HS-27A (cell line): ENCODE data around the gene KRTAP4-2.
"Not testable (repeated sequence)": the region's sequence is repeated elsewhere in the genome, so short reads cannot be mapped to it uniquely, and the experiment has no call there.

Experiments
- DNase-seq: peaks from one replicate; pipeline ENCODE4 v3.0.0-alpha.2; 2012; ENCODE audit warnings: low read depth, missing footprints

KRTAP4-2 gene

GRCh38 chr17:41177727-41178271 is at the start of gene KRTAP4-2:
Gene KRTAP4-2, minus strand, starts transcription at chr17:41178221. Its CDS starts 57 bp downstream, at chr17:41178164.
- DNase-seq = no peak

GRCh38 chr17:41226598-41227095 is 48.6 kb upstream of the KRTAP4-2 start, which contains the start of gene KRTAP9-2:
Gene KRTAP9-2, plus strand, starts transcription at chr17:41226648. Its CDS starts 7 bp downstream, at chr17:41226655.
- DNase-seq = not testable (repeated sequence)

- no peak for DNase-seq
These were observed 48.0 kb upstream of the KRTAP4-2 start for GRCh38 chr17:41226051-41226450.

- DNase-seq = no peak
These were observed 45.8 kb upstream of the KRTAP4-2 start for GRCh38 chr17:41223821-41224220.

GRCh38 chr17:41215681-41216080 is 37.7 kb upstream of the KRTAP4-2 start:
- no peak for DNase-seq

- no peak for DNase-seq
These were observed 34.6 kb upstream of the KRTAP4-2 start for GRCh38 chr17:41212524-41213169.

GRCh38 chr17:41211845-41212466 is 33.9 kb upstream of the KRTAP4-2 start:
- no peak for DNase-seq

- DNase-seq = no peak
These were observed 21.5 kb upstream of the KRTAP4-2 start for GRCh38 chr17:41199421-41200078.

GRCh38 chr17:41196068-41196467 is 18.0 kb upstream of the KRTAP4-2 start:
- no peak for DNase-seq

- DNase-seq = no peak
These were observed 12.3 kb upstream of the KRTAP4-2 start for GRCh38 chr17:41190328-41190727.

- not testable (repeated sequence) for DNase-seq
These were observed 11.9 kb upstream of the KRTAP4-2 start, which contains the start of gene KRTAP9-1 for GRCh38 chr17:41189837-41190318. Gene KRTAP9-1, plus strand, starts transcription at chr17:41189887. Its CDS starts 0 bp downstream, at chr17:41189887.

- DNase-seq = no peak
These were observed 8.9 kb upstream of the KRTAP4-2 start for GRCh38 chr17:41186872-41187271.

GRCh38 chr17:41185001-41185400 is 7.0 kb upstream of the KRTAP4-2 start:
- DNase-seq = no peak

GRCh38 chr17:41184480-41184961 is 6.5 kb upstream of the KRTAP4-2 start, which contains the start of gene KRTAP4-1:
Gene KRTAP4-1, minus strand, starts transcription at chr17:41184911. Its CDS starts 57 bp downstream, at chr17:41184854.
- DNase-seq = no peak

- no peak for DNase-seq
These were observed 1.0 kb upstream of the KRTAP4-2 start for GRCh38 chr17:41178843-41179616.

- DNase-seq = no peak
These were observed 320 bp upstream of the KRTAP4-2 start for GRCh38 chr17:41178341-41178740.

GRCh38 chr17:41176744-41177387 is 1.2 kb downstream of the KRTAP4-2 start:
- DNase-seq = no peak

GRCh38 chr17:41171886-41172285 is 6.1 kb downstream of the KRTAP4-2 start:
- DNase-seq = no peak

GRCh38 chr17:41168121-41168520 is 9.9 kb downstream of the KRTAP4-2 start, which contains the start of gene KRTAP4-3:
Gene KRTAP4-3, minus strand, starts transcription at chr17:41168221. Its CDS starts 49 bp downstream, at chr17:41168172.
- DNase-seq = no peak

- no peak for DNase-seq
These were observed 10.5 kb downstream of the KRTAP4-2 start for GRCh38 chr17:41167561-41167960.

GRCh38 chr17:41163828-41164227 is 14.2 kb downstream of the KRTAP4-2 start:
- no peak for DNase-seq
